CD4-positive, alpha-beta T cell treated with Interleukin-17A for 4 hours (primary cell): Measurements from ENCODE around the gene NPC1L1.

ENCODE experiments used
- DNase-seq: peaks from one replicate; pipeline ENCODE4 v3.0.0-alpha.2; 2020; ENCODE audit warnings: mixed read lengths

NPC1L1 gene

DNA sequence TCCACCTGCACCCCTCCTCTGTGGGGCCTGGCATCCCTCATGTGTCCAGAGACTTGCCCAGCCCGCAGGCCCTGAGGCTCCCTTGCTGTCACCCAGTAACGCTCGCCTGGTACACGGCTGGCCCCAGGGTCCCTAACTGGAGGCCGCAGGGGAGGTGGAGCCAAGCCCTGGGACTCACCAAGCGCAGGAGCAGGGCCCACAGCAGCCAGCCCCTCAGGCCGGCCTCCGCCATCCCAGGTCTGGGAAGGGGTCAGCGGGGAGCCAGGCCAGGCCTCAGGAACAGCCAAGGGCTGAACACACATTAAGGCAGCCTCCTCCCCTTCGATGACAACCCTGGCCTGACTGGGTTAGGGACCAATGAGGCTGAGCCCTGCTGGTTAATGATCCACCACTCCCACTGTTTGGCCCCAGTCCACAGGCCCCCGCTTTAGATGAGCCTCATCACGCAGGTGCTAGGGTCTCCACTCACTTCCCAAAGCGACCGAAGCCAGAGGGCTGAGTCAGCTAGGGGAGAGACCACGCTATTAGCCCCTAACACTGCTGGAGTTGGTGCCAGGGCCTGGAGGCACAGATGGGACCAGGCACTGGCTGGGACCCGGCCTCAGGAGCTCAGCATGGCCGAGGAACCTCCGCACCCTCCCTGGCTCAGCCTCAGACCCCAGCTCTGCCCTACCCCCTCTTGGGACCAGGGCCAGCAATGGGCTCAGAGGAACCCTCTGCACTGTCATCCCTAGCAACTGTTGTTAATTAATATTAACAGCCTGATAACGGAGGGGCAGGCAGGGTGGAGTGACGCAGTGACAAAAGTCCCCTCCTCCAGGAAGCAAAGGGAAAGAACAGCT is at the start of gene NPC1L1:
TSS of gene NPC1L1 (minus strand) at position 303 of the 842 bp plus-strand sequence. CDS start at position 232, 71 bp downstream.
- no peak for DNase-seq

DNA sequence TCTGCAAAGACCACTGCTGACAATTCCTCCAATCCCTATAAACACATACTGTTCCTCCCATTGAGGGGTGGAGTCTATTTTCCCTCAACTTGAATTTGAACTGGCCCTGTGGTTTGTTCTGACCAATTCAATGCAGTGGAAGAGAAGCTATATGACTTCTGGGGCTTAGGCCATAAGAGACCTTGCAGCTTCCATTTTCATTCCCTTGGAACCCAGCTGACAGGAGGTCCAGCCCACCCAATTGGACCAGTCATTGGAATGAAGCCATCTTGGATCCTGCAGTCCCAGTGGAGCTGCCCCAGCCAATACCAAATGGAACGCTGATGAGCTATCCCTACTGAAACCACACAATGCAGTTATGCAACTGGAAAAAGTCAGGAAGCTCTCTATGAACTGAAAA is 49.8 kb upstream of the NPC1L1 start:
- no peak for DNase-seq

DNA sequence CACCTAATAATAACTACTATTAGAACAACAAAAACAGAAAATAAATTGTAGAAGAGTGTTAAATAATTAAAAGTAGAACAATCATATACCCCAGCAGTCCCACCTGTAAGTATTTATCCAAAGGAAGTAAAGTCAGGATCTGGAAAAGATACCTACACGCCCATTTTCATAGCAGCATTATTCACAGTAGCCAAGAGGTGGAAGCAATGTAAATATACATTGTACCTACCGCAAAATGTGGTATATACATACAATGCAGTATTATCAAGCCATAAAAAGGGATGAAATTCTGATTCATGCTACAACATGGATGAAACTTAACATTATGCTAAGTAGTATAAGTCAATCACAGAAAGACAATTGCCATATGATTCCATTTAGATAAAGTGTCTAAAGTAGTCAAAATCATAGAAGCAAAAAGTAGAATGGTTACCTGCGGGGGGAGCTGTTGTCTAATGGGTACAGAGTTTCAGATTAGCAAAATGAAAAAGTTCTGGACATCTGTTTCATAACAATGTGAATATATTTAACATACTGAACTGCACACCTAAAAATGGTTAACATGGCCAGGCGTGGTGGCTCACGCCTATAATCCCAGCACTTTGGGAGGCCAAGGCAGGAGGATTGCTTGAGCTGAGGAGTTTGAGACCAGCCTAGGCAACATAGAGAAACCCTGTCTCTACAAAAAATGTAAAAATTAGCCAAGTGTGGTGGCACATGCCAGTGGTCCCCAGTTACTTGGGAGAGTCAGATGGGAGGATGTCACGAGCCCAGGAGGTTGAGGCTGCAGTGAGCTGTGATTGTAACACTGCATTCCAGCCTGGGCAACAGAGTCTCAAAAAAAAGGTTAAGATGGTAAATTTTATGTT is 46.9 kb upstream of the NPC1L1 start:
- peak; percentile 77 for DNase-seq

DNA sequence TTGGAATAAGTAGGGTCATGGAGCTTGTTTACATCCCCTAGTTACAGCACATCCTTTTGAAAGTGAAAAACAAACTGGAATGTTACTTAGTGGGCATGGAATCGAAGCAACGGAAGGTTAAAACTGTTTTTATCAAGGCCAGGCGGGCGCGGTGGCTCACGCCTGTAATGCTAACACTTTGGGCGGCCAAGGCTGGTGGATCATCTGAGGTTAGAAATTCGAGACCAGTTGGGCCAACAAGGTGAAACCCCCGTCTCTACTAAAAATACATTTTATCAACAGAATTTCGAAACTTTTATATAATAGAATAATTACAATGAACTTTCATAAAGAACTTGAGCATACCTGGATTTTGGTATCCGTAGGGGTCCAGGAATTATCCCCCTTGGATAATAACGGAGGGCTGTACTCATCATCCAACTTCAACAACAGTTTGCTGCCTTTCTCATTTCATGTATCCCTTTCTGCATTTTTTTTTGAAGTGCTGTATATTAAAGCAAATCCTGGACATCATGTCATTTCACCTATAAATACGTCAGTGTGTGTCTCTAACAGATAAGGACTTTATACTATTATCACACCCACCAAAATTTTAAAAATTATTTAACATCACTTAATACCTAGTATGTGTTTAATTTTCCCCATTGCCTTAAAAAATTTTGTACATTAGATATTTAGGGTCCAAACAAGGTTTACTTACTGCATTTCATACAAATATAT is 42.2 kb upstream of the NPC1L1 start:
- DNase-seq = no peak

DNA sequence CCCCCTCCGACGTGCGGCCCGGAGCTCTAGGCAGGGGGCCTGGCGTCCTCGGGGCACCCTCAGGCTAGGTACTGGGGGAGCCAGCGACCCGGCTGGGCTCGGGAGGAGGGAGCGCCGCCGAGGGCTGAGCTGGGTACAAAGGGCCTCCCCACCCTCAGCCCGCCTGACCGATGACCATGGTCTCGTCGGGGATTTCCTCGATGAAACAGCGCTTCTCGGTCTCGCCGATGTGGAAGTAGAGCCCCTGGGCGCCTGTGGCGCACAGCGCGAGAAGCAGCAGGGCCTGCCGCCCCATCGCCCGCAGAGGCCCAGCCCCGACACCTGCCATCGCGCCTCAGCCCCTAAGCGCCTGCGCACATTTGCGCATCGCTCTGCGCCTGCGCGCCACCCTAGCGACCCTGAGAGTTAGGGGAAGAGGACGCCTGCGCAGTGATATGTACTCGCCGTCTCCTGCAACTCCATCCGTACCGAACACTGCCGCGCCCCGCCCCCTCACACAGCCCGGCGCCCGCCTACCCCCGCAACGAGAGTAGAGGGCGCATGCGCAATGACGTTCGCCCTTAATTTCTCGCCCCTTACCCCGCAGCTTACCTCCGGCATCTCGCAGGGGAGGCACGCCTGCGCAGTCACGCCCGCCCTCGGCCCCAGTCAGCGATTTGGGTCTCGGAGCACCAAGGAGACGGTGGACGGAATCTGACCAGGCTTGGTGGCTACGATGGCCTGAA is 40.9 kb upstream of the NPC1L1 start, which contains the start of gene TMED4:
TSS of gene TMED4 (minus strand) at position 353 of the 725 bp plus-strand sequence. CDS start at position 328, 25 bp downstream.
- DNase-seq = peak; percentile 100

- DNase-seq = peak; percentile 55
Observed at GRCh38 chr7:44580945-44581878, 40.1 kb upstream of the NPC1L1 start.

DNA sequence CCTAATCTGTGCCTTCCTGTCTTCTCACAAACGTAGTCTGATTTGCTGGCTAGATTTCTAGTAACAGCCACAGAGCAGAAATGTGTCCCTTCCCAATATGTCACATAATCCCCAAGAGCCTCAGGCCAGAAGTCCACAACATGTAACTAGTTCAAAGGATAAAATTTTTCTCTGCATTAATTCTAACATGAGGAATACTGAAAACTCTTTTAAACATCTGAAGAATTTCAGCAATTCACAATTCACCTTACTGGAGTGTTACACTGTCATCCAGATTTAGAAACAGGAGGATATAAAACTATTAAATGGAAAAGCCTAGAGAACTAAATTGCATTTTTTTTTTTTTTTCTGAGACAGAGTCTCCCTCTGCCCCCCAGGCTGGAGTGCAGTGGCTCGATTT is 35.1 kb upstream of the NPC1L1 start:
- no peak for DNase-seq

DNA sequence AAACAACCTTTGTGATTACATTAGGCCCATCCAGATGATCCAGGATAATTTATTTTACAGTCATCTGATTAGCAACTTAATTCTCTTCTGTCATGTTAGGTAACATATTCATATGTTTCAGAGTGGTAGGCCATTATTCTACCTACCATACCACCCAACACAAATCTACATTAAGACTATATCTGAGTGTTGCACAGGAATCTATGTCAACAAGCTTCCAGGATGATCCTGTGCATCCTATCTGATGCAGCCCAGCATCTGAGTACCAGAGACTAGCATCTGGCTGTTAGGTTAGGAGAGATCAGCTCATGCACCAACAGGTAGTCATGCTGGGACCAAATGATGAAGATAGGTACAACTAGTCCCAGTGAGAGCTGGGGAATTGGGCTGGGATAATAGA is 33.9 kb upstream of the NPC1L1 start:
- no peak for DNase-seq

GRCh38 chr7:44574287-44574872 is 33.2 kb upstream of the NPC1L1 start:
- no peak for DNase-seq

GRCh38 chr7:44573464-44574286 is 32.5 kb upstream of the NPC1L1 start, which contains the start of gene DDX56:
DDX56 (minus strand) TSS chr7:44573908; CDS start chr7:44573895, 13 bp downstream.
- peak; percentile 94 for DNase-seq

- no peak for DNase-seq
Observed at GRCh38 chr7:44572771-44573170, 31.6 kb upstream of the NPC1L1 start.

DNA sequence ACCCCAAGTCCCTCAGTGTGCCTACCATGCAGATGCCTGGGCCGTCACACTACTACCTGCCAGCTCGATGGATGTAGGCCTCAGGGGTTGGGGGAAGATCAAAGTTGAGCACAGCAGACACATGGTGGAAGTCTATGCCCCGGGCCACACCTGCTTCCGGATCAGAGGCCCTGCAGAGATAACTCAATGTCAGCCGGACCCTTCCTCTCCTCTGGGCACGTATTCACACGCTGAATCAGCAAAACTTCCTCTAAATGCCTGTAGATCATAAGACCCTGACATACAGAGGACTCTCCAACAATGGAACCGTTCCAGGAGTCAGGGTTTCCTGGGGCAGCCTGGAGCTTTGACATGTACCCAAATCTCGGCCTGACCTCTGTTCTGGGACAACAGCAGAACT is 28.8 kb upstream of the NPC1L1 start:
- DNase-seq = no peak

GRCh38 chr7:44568771-44569560 is 27.8 kb upstream of the NPC1L1 start:
- DNase-seq = no peak

DNA sequence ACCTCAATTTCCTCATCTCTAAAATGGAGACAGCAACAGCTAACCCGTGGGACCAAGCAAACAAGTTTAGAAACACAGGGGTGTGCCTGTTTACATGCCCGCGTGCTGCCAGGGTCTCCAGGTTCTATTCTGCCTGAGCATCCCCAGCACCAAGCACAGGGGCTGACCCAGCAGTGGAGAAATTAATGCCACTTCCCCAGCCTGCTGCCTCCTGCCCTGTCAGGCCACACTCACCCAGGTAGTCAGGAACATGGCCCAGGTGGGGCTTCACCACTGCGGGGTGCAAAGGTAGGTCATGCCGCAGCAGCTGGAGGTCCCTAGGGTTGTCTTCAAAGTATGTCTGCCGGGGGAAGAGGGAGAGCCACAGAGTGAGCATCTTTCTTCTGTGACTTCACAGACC is 26.8 kb upstream of the NPC1L1 start:
- DNase-seq = no peak

DNA sequence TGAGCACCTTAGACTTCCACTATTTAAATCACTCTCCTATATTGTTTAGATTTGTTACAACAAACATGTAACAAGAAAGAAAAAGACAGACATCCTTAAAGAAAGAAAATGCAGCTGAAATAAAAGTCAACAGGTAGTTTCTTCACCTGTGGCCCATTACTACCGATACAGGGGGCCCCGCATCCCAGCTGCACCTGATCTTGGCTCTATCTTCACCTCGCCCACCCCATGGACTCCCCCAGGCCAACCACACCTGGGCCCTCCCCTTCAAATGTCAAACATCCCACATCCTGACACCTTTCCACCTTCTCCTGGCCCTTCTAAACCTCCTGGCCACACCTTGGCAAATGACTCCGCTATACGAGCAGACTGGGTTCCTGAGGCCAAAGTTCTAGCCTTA is 25.6 kb upstream of the NPC1L1 start:
- DNase-seq = no peak

DNA sequence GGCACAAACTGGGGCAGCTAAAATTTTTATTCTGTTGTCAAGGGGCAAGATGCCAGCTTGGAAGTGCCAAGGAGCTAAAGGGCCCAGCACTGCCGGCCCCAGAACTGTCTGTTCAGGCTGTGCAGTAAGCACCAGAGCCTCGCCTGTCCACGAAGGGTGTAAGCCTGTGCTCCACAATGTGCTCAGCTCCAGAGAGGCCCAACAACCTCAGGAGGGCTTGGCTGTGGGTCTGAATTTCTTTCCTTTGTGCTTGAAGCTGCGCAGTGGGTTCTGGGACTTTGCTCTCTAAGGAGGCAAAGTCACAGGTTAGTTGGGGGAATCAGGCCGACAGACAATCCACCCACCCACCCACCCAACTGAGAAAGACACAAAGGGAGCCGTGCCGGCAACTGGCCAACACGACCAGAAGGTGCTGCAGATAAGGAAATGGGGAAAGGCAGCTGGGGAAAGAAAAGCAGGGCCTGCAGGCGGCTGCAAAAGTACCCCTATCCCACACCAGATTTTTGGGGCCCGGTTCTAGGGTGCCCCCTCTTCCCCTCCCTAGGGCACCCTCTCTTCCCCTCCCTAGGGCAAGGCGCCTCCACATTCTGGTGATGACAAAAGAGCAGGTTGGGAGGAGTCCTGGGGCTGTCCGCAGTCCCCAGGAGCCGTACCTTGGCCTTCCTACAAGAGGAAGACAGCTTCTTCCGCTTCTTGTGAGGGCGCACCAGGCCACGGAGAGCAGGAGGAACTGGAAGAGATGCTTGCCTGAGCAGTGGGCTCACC is 24.8 kb upstream of the NPC1L1 start:
- no peak for DNase-seq

- peak; percentile 70 for DNase-seq
Observed at GRCh38 chr7:44565097-44565794, 24.1 kb upstream of the NPC1L1 start.
